DND-41 (cell line): ENCODE results near the gene ZFAND6.
"Not testable (repeated sequence)": the region's sequence is repeated elsewhere in the genome, so short reads cannot be mapped to it uniquely, and the experiment has no call there.

Experiments used
- ATAC-seq: fragments of 200-7000 bp; cut with Tn5 transposase; 3 replicates; pipeline ENCODE4 v1.9.1; 2021; ENCODE audit warnings: low read depth; ENCODE audit not compliant: insufficient read depth
- DNase-seq: peaks from one replicate; pipeline ENCODE4 v3.0.0-alpha.2; 2020
- H2AFZ ChIP-seq: 2 replicates; pipeline ENCODE4 v1.6.0; 2012; ENCODE audit warnings: low read depth, low read length
- H3K27ac ChIP-seq: 2 replicates; pipeline ENCODE4 v1.5.1; 2012; ENCODE audit warnings: low read length, inconsistent platforms
- H3K27me3 ChIP-seq: fragments of 200-600 bp; sonication (generic); 2 replicates; pipeline ENCODE4 v1.6.0; 2012; ENCODE audit warnings: low read length, mild to moderate bottlenecking, inconsistent platforms; ENCODE audit not compliant: insufficient read depth, poor library complexity
- H3K36me3 ChIP-seq: 2 replicates; pipeline ENCODE4 v1.5.1; 2012; ENCODE audit warnings: low read length, inconsistent platforms; ENCODE audit not compliant: insufficient read depth
- H3K4me1 ChIP-seq: 2 replicates; pipeline ENCODE4 v1.5.1; 2012; ENCODE audit warnings: mild to moderate bottlenecking, low read length; ENCODE audit not compliant: insufficient read depth
- H3K4me2 ChIP-seq: 2 replicates; pipeline ENCODE4 v1.6.0; 2012; ENCODE audit warnings: mild to moderate bottlenecking, moderate library complexity, low read length, inconsistent platforms; ENCODE audit not compliant: insufficient read depth
- H3K4me3 ChIP-seq, 2 experiments: fragments of 200-600 bp in 1 of 2; shearing (Covaris generic) in 1 of 2; 2 replicates each; pipeline ENCODE4 v1.5.1; 2012 to 2016; ENCODE audit warnings: inconsistent platforms in 2 of 2, low read length in 2 of 2, mild to moderate bottlenecking in 2 of 2, low read depth in 1 of 2, moderate library complexity in 1 of 2
- H3K79me2 ChIP-seq: 2 replicates; pipeline ENCODE4 v1.6.0; 2012; ENCODE audit warnings: low read length, inconsistent platforms; ENCODE audit not compliant: insufficient read depth
- H3K9ac ChIP-seq: 2 replicates; pipeline ENCODE4 v1.6.0; 2012; ENCODE audit warnings: low read depth, mild to moderate bottlenecking, inconsistent platforms, low read length, moderate library complexity
- H3K9me3 ChIP-seq: 2 replicates; pipeline ENCODE4 v1.5.1; 2012; ENCODE audit warnings: low read length, moderate library complexity, mild to moderate bottlenecking, inconsistent platforms; ENCODE audit not compliant: insufficient read depth, severe bottlenecking
- H4K20me1 ChIP-seq: 2 replicates; pipeline ENCODE4 v1.6.0; 2012; ENCODE audit warnings: low read length; ENCODE audit not compliant: insufficient read depth
- CTCF ChIP-seq: IDR thresholded peaks from 2 replicates; pipeline ENCODE4 v1.5.1; 2012; ENCODE audit warnings: borderline replicate concordance, low read length, moderate library complexity, mild to moderate bottlenecking; ENCODE audit not compliant: poor library complexity, severe bottlenecking; ENCODE audit errors: extremely low read depth
- EZH2 ChIP-seq: IDR thresholded peaks from 3 replicates; pipeline ENCODE4 v1.6.1; 2012; ENCODE audit warnings: borderline replicate concordance, low read depth, mild to moderate bottlenecking, moderate library complexity, low read length, inconsistent platforms; ENCODE audit not compliant: severe bottlenecking

ZFAND6 gene

GRCh38 chr15:80019168-80019745 is 40.2 kb upstream of the ZFAND6 start:
- Histone ChIP-seq H3K36me3 (no peaks in the 10 kb centered on the region), H3K27me3 (no peaks in the 10 kb centered on the region), H3K4me2 (no peak overlapping the region), H2AFZ (no peak overlapping the region), H3K79me2 (no peaks in the 10 kb centered on the region), H3K4me1 (no peaks in the 10 kb centered on the region), H4K20me1 (no peaks in the 10 kb centered on the region), H3K9ac (no peak overlapping the region), H3K4me3 (no peak overlapping the region), H3K9me3 (no peaks in the 10 kb centered on the region), H3K27ac (no peak overlapping the region)
- TF ChIP-seq CTCF: no peak
- TF ChIP-seq EZH2: no peak
- DNase-seq: no peak
- ATAC-seq: no peak

- not testable (repeated sequence) for H3K4me2 ChIP-seq, H3K4me1 ChIP-seq, H2AFZ ChIP-seq, H3K79me2 ChIP-seq, H3K4me3 ChIP-seq, H4K20me1 ChIP-seq, H3K27me3 ChIP-seq, ATAC-seq, H3K9ac ChIP-seq, H3K27ac ChIP-seq, DNase-seq, H3K9me3 ChIP-seq, H3K36me3 ChIP-seq
These were observed 39.3 kb upstream of the ZFAND6 start for GRCh38 chr15:80020149-80020548.

- Histone ChIP-seq H3K4me1 (no peaks in the 10 kb centered on the region), H3K4me2 (no peak overlapping the region), H3K36me3 (no peaks in the 10 kb centered on the region), H3K27ac (no peak overlapping the region), H3K4me3 (no peak overlapping the region), H3K79me2 (no peaks in the 10 kb centered on the region), H4K20me1 (no peaks in the 10 kb centered on the region), H3K9me3 (no peaks in the 10 kb centered on the region), H3K27me3 (no peaks in the 10 kb centered on the region), H3K9ac (no peak overlapping the region), H2AFZ (no peak overlapping the region)
- ATAC-seq (no peak), DNase-seq (no peak)
- no peak for TF ChIP-seq EZH2
- no peak for TF ChIP-seq CTCF
These were observed 38.7 kb upstream of the ZFAND6 start for GRCh38 chr15:80020731-80021130.

GRCh38 chr15:80026310-80026709 is 33.2 kb upstream of the ZFAND6 start:
- Histone ChIP-seq H3K27me3 (no peaks in the 10 kb centered on the region), H3K36me3 (no peaks in the 10 kb centered on the region), H3K9me3 (no peaks in the 10 kb centered on the region), H3K79me2 (no peaks in the 10 kb centered on the region), H3K27ac (no peak overlapping the region), H3K4me3 (no peak overlapping the region), H2AFZ (no peak overlapping the region), H3K4me2 (no peak overlapping the region), H3K9ac (no peak overlapping the region), H3K4me1 (no peaks in the 10 kb centered on the region), H4K20me1 (no peaks in the 10 kb centered on the region)
- no peak for TF ChIP-seq CTCF
- no peak for TF ChIP-seq EZH2
- DNase-seq (no peak), ATAC-seq (no peak)
